GM23248 (cell line): ENCODE results near the gene CADM1.

Experiments used
- EZH2 ChIP-seq: fragments of 200-600 bp; sonication (generic); IDR thresholded peaks from 2 replicates; pipeline ENCODE4 v1.6.1; 2018; ENCODE audit warnings: antibody characterized with exemption, mild to moderate bottlenecking; ENCODE audit not compliant: insufficient read depth, poor library complexity, severe bottlenecking
- EZH2phosphoT487 ChIP-seq: fragments of 200-600 bp; sonication (generic); IDR thresholded peaks from 2 replicates; pipeline ENCODE4 v1.6.1; 2018; ENCODE audit warnings: antibody characterized with exemption, moderate library complexity, mild to moderate bottlenecking, low read depth; ENCODE audit not compliant: insufficient read depth

DNA sequence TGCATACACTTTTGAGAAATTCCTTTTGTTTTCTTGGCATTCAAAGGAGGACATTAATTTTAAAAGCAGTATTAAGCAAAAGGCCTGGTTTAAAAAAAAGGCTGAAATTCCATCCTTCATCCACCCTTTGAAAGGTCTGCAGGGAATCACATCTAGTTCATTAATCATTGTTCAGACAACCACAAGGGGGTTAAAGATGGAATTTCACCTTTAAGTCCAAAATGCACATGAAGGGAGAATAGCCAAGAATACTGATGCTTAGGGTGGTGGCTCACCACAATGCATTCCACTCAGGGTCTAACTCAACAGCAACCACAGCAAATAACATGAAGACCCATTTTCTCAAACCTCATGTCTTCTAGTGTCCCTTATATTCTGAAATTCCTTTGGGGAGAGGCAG lies 256.9 kb downstream of the CADM1 start:
- TF ChIP-seq EZH2, result no peak
- no peak for TF ChIP-seq EZH2phosphoT487
